Suppressor macrophage (primary cell): ENCODE results near the gene DNAH17.

Experiments
- DNase-seq, 4 experiments: peaks; one replicate each; pipeline ENCODE4 v3.0.0-alpha.2; 2020 to 2022

The DNAH17 gene

DNA sequence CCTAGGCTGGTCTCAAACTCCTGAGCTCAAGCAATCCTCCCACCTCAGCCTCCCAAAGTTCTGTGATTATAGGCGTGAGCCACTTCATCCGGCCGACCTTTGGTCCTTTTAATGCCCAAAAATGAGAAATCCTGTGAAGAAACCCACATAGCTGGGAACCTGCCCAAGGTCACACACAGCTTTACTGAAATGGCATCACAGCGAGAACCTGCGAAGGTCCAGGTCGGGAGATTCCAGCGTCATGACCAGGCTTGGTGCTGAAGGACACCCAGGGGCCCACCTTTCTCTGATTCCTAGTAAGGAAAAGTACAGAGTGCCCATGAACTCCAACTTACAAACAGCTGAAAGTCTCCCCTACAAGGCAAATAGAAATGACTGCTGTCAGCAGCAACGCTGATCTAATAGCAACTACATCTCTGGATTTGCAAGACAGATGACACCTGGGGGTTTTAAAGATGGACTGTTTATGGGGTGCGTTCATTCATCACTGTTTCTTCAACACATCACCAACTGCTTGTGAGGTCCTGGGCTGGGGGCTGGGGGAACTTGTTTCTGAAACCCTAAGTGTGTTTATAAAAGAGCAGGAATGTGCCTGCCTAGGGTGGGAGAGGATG, 24.5 kb upstream of the DNAH17 start:
- DNase-seq, result no peak

DNA sequence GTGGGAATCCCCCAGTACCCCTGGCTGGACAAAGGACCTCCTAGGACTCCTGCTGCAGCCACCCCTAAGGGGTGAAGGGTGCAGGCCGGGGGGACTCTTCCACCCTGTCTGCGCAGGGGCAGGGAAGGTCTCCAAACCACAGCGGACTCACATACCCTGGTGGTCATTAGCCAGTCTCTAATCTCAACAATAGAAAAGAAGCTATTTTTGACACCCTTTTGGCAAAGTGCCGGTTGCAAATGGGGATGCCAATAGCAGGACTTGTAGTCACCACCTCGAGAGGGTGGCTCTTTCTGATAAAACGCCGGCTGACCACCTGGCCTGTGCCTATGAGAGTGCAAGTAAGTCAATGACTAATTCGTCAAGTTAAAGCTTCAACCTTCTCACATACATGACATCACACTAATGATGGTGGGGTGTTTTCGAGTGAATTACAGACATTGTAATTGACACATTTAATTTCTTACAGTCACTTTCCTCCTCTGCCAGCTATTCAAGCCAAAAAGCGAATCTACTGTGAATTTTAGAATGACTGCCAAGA, 23.1 kb upstream of the DNAH17 start:
- no peak for DNase-seq

DNA sequence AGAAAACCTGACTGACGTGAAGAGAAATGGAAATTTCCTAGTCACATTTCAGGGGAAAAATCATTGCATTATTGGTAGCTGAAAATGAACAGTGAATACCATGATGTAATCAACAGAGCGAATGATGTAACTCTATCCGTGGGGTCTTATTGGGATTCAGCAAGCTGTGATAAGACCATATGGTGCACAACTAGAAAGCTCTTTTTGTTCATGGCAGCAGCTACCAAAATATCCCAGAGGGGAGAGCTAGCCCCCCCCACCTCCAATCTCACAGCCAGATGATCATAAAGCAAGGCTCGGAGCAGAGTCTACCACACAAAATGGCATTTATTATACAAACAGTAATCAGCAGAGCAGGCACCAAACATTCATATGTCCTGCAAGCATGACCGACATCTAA, 22.2 kb upstream of the DNAH17 start:
- no peak for DNase-seq

DNA sequence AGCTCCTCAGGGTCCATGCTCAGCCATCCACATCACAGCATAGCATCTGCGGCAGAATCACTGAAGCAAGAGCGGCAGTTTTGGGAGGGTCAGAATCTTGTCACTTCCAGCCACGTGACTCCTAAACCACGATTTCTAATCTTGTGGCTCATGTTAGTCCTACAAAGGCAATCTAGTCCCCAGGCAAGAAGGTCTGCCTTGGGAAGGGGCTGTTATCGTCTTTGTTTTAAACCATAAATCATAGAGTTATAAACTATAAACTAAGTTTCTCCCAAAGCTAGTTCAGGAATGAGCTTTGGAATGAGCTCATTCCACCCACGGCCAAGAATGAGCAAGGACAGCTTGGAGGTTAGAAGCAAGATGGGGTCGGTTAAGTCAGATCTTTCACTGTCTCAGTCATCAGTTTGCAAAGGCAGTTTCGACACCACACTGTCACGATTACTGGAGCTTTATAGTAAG, 20.8 kb upstream of the DNAH17 start:
- DNase-seq, result peak; percentile 56 to 74 (median 58)

DNA sequence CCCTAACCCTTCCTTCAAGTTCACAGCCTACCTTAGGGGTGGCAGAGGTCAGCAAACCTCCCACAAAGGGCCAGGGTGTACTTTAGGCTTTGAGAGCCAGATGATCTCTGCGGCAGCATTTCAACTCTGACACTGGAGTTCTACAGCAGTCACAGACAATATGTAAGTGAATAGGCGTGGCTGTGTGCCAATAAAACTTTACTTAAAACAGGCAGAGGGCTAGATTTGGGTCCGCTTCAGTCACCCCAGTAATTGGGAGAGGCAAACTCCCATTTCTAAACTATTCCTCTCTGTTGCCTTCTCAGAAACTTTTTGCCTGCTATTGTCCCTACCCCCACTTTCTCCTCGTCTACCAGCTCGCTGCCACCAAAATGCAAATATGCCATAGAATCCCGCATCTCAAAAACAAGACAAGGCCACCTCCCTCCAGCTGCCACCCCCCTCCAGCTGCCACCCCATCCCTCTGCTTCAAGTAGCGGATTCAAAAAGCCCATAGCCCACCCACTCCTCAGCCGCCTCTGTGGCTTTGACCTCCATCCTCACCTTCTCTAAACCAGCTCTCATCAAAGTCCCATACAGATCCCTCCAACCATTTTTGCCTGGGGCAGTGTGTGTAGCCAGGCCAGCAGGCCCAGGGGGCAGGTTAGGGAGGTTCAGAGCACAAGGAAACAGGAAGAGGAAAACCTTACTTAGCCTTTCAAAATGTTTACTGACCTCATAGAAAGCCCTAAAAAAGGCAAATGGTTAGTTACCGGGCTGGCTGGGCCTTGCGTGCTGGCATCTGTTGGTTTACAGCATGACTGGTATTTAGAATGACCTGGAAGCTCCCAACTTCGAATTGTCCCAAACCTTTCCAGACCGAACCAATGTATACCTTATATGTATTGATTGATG, 19.9 kb upstream of the DNAH17 start:
- peak; percentile 9 to 51 (median 44) for DNase-seq

DNA sequence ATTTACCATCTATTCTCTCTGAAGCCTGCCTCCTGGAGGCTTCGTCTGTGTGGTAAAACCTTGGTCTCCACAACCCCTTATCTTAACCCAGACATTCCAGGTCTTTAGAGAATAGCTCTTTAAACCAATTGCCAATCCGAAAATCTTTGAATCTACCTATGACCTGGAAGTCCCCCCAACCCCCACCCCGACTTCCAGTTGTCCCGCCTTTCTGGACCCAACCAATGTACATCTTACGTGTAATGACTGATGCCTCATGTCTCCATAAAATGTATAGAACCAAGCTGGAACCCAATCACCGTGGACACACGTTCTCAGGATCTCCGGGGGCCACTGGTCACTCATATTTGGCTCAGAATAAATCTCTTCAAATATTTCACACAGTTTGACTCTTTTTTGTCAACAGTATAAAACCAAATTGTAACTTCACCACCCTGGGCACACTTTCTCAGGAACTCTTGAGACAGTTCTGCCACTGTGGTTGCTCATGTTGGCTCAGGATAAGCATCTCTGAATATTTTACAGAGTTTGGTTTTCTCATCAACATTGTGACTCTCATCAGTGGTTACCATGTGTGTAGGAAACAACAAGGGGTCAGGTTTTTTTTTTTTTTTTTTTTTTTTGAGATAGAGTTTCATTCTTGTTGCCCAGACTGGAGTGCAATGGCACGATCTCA, 18.1 kb upstream of the DNAH17 start:
- no peak for DNase-seq

DNA sequence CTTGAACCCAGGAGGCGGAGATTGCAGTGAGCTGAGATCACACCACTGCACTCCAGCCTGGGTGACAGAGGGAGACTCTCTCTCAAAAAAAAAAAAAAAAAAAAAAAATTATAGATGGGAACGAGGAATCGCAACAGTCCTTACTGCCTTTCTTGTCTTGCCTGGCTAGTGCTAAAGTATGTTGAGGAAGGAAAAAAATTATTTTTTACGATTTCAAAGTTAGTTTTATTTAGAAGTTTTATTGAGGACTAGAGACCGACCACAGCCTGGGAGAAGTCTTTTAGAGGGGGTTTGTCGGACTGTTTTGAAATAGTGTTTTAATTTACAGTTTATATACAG, 15.8 kb upstream of the DNAH17 start:
- peak in 2 of 4 experiments; percentile 24 to 44 for DNase-seq

DNA sequence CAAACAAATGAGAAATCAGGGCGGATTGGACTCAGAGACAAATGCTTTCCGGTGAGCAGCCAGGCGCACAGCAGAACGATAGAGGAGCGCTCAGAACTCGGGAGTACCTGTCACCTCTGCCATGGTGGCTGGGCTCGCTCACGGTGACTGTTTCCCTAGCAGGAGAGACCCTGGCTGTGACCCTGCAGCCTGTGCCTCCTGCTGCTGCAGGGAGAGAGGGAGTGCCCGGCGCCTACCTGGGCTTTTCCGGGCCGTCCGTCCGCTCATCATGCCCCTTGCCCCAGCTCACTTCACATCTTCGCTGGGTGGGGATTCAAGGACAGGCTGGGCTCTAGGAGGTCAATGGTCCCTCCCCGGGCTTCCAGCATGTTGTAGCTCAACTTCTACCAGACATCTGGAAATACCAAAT, 14.1 kb upstream of the DNAH17 start:
- no peak for DNase-seq

DNA sequence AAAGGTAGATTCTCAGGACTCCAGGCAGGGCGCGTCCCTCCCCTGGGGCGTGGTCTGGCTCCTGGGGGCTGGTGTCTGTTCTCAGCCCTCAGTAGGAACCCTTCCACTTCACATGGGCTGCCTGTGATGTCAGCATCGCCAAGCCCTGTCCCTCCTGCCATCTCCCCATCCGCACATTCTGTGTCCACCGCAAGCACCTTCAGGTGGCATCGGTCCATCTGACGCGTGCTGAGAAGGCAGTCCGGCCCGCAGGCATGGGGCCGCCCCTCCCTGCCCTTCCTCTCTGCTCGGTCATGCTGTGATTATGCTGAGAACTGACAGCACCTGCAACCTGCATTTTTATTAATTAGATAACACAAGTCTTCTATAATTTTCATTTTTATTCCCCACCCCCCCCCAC, 12.7 kb upstream of the DNAH17 start:
- no peak for DNase-seq

DNA sequence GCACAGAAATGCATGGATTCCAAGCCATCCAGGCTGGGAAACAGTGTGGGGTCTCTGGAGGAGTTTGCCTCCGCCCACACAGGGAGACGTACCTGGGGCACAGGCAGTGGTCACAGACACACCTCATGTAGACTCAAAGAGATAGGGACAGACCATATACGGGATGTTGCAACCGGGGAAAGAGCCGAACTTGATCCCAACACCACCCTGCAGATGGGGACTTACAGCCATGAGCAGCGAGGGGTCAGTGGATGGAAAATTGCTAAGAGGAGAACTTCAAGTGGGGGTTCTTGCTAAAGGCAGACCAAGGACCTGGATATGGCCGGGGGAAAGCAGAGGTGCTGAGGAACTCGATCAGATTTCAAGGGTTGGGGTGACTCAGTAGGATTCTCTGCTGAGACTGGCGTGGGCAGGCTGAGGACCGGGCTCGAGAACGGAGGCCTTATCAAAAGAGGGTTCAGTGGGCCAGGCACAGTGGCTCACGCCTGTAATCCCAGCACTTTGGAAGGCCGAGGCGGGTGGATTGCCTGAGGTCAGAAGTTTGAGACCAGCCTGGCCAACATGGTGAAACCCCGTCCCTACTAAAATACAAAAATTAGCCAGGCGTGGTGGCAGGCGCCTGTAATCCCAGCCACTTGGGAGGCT, 12.0 kb upstream of the DNAH17 start:
- no peak for DNase-seq

DNA sequence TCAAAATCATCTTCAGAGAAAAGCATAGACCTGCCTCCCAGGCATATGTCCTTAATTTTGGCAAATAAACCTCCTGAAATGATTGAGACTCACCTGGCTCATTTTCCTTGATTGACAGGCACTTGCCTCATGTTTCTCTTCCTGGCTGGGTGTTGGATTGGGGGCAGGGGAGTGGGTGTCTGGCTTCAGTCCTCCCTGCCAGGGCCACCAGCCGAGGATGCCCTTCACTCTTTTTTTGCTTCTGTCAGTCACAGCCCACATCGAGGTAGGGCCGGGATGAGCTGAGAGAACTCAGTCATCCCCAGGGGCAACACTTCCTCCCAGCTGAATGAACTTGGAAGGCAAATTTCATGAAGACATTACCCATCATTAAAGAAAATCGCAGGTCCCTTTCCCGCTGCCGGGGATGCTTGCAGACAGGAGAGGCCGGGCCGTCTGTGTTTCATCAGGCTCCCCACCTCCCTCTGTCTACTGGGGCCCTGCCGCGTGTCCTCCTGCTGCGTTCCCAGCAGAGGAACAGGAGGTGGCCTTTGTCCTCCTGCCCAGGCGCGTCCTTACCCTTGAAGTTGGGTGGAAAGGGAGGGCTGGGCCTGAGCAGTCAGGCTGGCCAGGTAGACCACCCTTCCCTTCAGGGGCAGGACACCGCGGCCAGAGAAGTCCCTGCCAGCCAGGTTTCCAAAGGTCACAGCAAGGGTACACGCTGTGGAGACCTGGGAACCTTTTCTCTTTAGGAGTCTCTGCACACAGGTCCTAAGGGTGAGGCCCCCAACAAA, 11.2 kb upstream of the DNAH17 start:
- no peak for DNase-seq

DNA sequence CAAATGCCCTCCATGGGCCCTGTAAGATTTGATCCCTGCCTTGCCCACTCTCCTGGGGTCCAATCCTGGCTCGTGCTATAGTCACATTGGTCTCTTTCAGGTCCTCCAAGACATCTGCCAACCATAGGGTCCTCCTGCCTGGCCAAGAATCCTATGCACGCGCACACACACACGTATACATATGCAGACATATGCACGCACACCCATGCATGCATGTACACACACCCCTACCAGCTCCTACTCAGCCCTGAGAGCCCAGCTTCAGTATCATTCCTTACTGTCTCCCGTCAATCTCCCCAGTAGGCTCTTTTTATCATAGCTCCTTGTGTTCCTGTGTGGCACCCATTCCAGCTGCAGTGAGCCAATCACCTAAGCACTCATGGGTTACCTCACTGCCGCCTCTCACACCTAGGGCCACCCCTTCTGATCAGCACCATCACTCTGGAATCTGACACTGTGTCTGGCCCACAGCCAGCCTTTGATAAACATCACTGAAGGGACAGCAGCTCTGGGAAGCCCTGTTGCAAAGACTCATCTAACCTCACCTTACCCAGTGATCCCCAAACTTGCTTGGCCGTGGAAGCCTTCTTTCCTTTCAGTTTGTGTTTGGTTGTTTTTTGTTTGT, 7.9 kb upstream of the DNAH17 start:
- DNase-seq, result no peak

DNA sequence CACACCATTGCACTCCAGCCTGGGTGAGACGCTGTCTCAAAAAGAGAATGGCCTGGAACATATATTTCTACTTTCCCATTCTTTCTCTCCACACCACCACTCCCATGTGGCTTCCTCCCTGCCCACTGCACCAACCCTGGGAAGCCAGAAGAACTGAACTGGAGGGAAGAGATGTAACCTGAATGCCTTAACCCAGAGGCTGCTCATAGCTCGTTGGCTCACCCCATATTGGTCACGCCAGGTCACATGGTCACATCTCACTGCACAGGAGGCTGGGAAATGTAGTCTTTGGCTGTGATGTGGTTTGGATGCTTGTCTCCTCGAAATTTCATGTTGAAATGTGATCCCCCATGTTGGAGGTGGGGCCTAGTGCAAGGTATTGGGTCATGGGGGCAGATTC, 5.9 kb upstream of the DNAH17 start:
- peak in 3 of 4 experiments; percentile 17 to 36 (median 35) for DNase-seq

DNA sequence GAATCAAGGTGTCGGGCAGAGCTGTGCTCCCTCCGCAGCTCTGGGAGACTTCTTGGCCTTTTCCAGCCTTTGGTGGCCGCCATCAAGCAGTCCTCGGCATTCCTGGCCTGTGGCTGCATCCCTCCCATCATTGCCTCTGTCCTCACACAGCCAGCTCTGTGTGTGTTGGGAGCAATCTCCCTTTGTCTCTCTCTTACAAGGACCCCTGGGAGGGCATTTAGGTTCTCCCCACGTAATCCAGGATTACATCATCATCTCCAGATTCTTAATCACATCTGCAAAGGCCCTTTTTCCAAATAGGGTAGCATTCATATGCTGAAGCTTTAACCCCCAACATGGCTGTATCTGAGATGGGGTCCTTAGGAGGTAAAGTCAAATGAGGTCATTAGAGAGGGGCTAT, 4.1 kb upstream of the DNAH17 start:
- DNase-seq, result no peak

DNA sequence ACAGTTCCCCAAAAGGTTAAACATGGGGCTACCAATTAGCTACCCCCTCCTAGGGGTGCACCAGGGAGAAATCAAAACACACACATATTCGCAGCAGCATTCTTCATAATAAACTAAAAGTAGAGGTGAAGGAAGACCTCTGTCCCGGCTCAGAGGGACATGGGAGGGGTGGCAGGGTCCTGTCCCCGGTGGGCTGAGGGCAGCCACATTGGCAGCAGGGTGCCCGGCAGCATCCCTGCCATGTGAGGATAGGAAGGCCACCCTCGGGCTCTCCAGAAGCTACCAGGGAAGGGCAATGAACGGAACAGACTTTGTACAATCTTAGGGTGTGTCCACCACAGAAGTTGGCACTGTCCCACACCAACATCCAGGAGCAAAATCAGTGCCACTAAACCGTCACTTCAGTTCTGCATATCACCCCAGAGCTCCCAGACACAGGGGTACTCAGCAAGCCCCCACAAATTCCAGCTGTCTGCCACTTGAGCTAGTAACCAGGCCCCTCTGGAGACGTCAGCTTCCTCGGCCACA, 3.1 kb upstream of the DNAH17 start:
- DNase-seq, result no peak

DNA sequence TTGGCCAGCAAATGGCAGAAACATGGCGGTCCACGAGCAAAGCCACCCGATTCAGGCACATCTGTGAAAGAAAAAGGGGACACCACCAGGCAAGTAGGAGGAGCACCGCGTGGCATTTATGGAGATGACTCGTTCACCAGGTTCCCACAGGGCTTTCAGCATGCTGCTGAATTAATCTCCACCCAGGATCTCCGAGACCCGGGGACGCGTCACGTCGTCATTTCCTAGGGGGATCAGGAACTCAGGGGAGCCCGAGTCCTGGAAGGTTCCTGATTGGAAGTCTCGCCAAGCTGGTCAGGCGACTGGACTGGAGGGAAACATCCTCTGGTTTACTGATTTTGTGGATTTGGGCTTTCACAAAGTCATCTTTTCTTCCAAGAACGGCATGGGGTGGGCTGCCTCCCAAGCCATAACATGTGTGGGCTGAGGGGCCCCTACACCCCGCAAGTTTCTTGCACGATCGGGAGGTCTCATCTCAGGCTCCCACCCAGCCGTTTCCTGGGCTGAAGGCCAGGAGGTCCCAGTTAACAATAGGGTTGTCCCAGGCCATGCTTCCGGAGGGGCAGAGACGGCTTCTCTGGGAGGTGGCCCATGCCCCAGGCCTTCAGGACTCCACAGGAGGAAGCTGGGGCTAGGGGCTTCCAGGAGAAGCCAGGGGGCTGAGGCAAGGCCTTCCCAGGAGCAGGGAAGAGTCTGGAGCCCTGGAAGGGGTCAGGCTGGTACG, 645 bp downstream of the DNAH17 start:
- no peak for DNase-seq

DNA sequence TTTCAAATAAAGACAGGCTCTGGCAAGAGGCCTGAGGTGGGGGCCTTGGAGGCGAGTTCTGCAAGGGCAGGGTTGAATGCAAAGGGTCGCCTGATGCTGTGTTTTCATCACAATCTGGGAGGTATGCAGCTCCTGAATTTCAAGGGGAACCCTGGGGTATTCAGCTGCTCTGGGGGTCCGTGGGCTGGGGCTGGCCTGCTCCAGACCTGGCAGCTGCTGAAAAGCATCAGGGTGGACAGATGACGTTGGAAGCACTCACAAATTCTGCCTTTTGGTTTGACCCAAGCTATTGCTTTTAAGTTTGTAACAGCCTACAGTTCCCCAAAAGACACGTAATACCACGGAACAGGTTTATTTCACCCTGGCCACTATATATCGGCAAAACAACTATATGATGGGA, 1.3 kb downstream of the DNAH17 start:
- DNase-seq, result no peak

DNA sequence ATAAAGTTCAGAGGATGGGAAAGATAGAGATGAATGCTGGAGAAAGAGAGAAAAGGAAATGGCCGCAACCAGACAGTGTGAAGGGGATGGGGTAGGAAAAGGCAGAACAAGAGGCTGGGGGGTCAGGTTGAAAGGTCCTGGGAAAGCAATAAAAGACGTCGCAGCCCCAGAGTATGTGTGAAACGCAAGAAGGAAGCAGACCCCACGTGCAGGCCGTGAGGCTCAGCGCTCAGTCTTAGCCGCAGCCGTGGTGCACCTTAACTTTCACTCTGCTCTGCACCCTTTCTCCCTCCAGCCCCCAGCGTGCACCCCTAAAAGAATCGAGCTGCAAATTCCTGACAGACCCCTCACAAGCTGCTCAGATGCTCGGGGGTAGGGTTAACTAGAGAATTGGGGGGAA, 1.9 kb downstream of the DNAH17 start:
- no peak for DNase-seq

DNA sequence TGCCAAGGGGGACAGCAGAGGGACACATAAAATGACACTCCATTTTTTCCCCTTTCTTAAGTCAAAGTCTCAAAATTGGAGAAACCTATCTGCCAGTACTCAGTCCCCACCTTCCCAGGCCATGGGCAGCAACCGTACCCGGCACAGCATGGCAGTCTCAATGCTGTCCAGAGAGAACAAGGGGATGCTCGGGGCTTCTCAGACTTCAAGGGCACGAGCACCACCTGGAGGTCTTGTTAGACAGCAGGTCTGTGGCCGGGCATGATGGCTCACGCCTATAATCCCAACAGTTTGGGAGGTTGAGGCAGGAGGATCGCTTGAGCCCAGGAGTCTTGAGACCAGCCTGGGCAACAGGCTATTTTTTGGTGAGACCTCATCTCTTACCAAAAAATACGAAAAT, 3.2 kb downstream of the DNAH17 start:
- no peak for DNase-seq
